Endothelial cell of umbilical vein (primary cell): ENCODE results near the gene KCNIP1. TPM values are rescaled to one million over a fixed set of nuclear protein-coding genes. Genes with fewer than 3 reads are reported as not detected.

ENCODE experiments used
- BruUV-seq: library from RNA; stranded (reverse); fragments of 400-500 nt; replicated peaks from 2 replicates; lab custom pipeline; 2021; lab: Mats Ljungman, UMichigan
- CTCF ChIA-PET: fragments of 300-600, 350-600 bp; sonication (Branson Sonifier 250); formaldehyde crosslinking; loops from one replicate; lab custom pipeline; 2021; ENCODE audit warnings: antibody characterized with exemption, inconsistent platforms; lab: Charles Lee
- POLR2A ChIA-PET: fragments of 300-600, 350-600 bp; sonication (Branson Sonifier 250); formaldehyde crosslinking; loops from one replicate; lab custom pipeline; 2021; ENCODE audit warnings: antibody characterized with exemption, inconsistent platforms; lab: Charles Lee
- DNase-seq: peaks from one replicate; pipeline ENCODE4 v3.0.0-alpha.2; 2011; ENCODE audit warnings: low read depth, low spot score
- FAIRE-seq: peaks from 2 replicates; lab custom pipeline; 2011; peaks lifted over from hg19 to GRCh38; lab: Jason Lieb, UNC
- H2AFZ ChIP-seq: 2 replicates; pipeline ENCODE4 v1.6.0; 2012; ENCODE audit warnings: low read depth, low read length, control low read depth, inconsistent platforms
- H3K27ac ChIP-seq: 2 replicates; pipeline ENCODE4 v1.5.1; 2011; ENCODE audit warnings: low read depth, mild to moderate bottlenecking, control low read depth, low read length, moderate library complexity; ENCODE audit not compliant: insufficient read depth
- H3K27me3 ChIP-seq, 2 experiments: 2 replicates each; pipeline versions ENCODE4 v1.6.0 to v1.6.1; 2011; ENCODE audit warnings: low read length in 2 of 2, mixed read lengths in 1 of 2; ENCODE audit not compliant: control insufficient read depth in 2 of 2, insufficient read depth in 2 of 2
- H3K36me3 ChIP-seq, 2 experiments: 2 replicates in 1 of 2; 3 replicates in 1 of 2; pipeline ENCODE4 v1.5.1; 2011; ENCODE audit warnings: low read length in 2 of 2, mild to moderate bottlenecking in 1 of 2, moderate library complexity in 1 of 2; ENCODE audit not compliant: control insufficient read depth in 2 of 2, insufficient read depth in 2 of 2; ENCODE audit errors: extremely low read depth in 1 of 2
- H3K4me1 ChIP-seq: 3 replicates; pipeline ENCODE4 v1.5.1; 2011; ENCODE audit warnings: mild to moderate bottlenecking, low read length; ENCODE audit not compliant: control insufficient read depth, insufficient read depth; ENCODE audit errors: extremely low read depth
- H3K4me2 ChIP-seq: 2 replicates; pipeline ENCODE4 v1.6.1; 2011; ENCODE audit warnings: low read length, control low read depth, mixed read lengths; ENCODE audit not compliant: insufficient read depth
- H3K4me3 ChIP-seq, 3 experiments: fragments of 200-600 bp in 1 of 3; sonication (generic), shearing (Covaris generic) in 1 of 3; replicated peaks in 1 of 3; 2 replicates each; pipeline ENCODE4 v1.5.1; 2011 to 2016; ENCODE audit warnings: control low read depth in 3 of 3, low read length in 3 of 3, mild to moderate bottlenecking in 2 of 3, inconsistent platforms in 1 of 3, low read depth in 1 of 3, moderate library complexity in 1 of 3; ENCODE audit not compliant: insufficient read depth in 1 of 3
- H3K79me2 ChIP-seq: 2 replicates; pipeline ENCODE4 v1.6.0; 2012; ENCODE audit warnings: low read length, inconsistent platforms; ENCODE audit not compliant: control insufficient read depth, insufficient read depth
- H3K9ac ChIP-seq: replicated peaks from 2 replicates; pipeline ENCODE3; 2011; ENCODE audit warnings: low read length, control low read depth; ENCODE audit not compliant: insufficient read depth; ENCODE audit errors: extremely low read depth
- H3K9me1 ChIP-seq: replicated peaks from 3 replicates; pipeline ENCODE4 v1.6.0; 2011; ENCODE audit warnings: mild to moderate bottlenecking, low read length; ENCODE audit not compliant: control insufficient read depth, insufficient read depth; ENCODE audit errors: extremely low read depth
- H3K9me3 ChIP-seq: replicated peaks from 2 replicates; pipeline ENCODE4 v1.5.1; 2012; ENCODE audit warnings: low read length, inconsistent platforms; ENCODE audit not compliant: control insufficient read depth, insufficient read depth
- H4K20me1 ChIP-seq: replicated peaks from 2 replicates; pipeline ENCODE3; 2011; ENCODE audit warnings: mild to moderate bottlenecking, low read length; ENCODE audit not compliant: control insufficient read depth, insufficient read depth; ENCODE audit errors: extremely low read depth
- CTCF ChIP-seq, 2 donors: IDR thresholded peaks; 1 replicate in 1 of 2; 2 replicates in 1 of 2; pipeline ENCODE4 v1.5.1; 2011; ENCODE audit warnings: low read length in 2 of 2, mild to moderate bottlenecking in 2 of 2, moderate library complexity in 2 of 2, control low read depth in 1 of 2, inconsistent platforms in 1 of 2, low read depth in 1 of 2; ENCODE audit not compliant: insufficient read depth in 1 of 2; ENCODE audit errors: extremely low read depth in 1 of 2
- EZH2 ChIP-seq: IDR thresholded peaks from 2 replicates; pipeline ENCODE4 v1.6.1; 2012; ENCODE audit warnings: borderline replicate concordance, low read depth, mild to moderate bottlenecking, moderate library complexity, low read length, inconsistent platforms; ENCODE audit not compliant: severe bottlenecking
- FOS ChIP-seq: IDR thresholded peaks from 2 replicates; pipeline ENCODE4 v1.6.1; 2011; ENCODE audit warnings: mild to moderate bottlenecking, low read length, moderate library complexity, borderline replicate concordance; ENCODE audit not compliant: insufficient read depth
- GATA2 ChIP-seq: IDR thresholded peaks from 2 replicates; pipeline ENCODE4 v1.7.0; 2011; ENCODE audit warnings: low read depth, mild to moderate bottlenecking, moderate library complexity, mixed read lengths, low read length; ENCODE audit not compliant: insufficient read length, insufficient read depth
- JUN ChIP-seq: IDR thresholded peaks from 2 replicates; pipeline ENCODE4 v1.6.1; 2011; ENCODE audit warnings: borderline replicate concordance, low read depth; ENCODE audit not compliant: insufficient read length, insufficient read depth
- MAX ChIP-seq: IDR thresholded peaks from 2 replicates; pipeline ENCODE4 v1.6.1; 2011; ENCODE audit not compliant: insufficient read depth, insufficient read length
- MYC ChIP-seq: IDR thresholded peaks from one replicate; pipeline ENCODE4 v1.6.1; 2011; ENCODE audit warnings: mild to moderate bottlenecking, low read depth, low read length
- POLR2A ChIP-seq: IDR thresholded peaks from 2 replicates; pipeline ENCODE4 v1.6.1; 2012; ENCODE audit warnings: low read depth, mild to moderate bottlenecking, control low read depth, low read length
- POLR2AphosphoS5 ChIP-seq: IDR thresholded peaks from 2 replicates; pipeline ENCODE4 v1.6.1; 2012; ENCODE audit warnings: low read depth, mild to moderate bottlenecking, control low read depth, low read length, moderate library complexity; ENCODE audit not compliant: insufficient read depth
- dilution Hi-C: fragments of 300-500 bp; cut with MboI; formaldehyde crosslinking; loops from one replicate; pipeline ENCODE4 v1.15.0; 2019; ENCODE audit warnings: low sequenced_read_pairs; ENCODE audit not compliant: extremely low pct_ligation_motif_present
- intact Hi-C: fragments of 100-400 bp; cut with micrococcal nuclease; formaldehyde crosslinking; loops from one replicate; pipeline ENCODE4 v1.10.0; 2022
- polyA plus RNA-seq, 4 experiments: library from polyadenylated mRNA; depleted of rRNA in 3 of 4; stranded (reverse) in 3 of 4; unstranded in 1 of 4; fragments of >200 nt; gene quantifications; 2 replicates each; pipeline versions ENCODE4 v1.2.1 to v1.2.3, GENCODE V29; 2011 to 2012; ENCODE audit warnings: missing spikeins in 1 of 4
- total RNA-seq: library from RNA; stranded (reverse); gene quantifications from 2 replicates; pipeline ENCODE4 v1.2.3, GENCODE V29; 2021

Gene KCNIP1
- total and polyA plus RNA-seq, 2 donors (not counting 3 experiments of a cell fraction or from before 2014, with no cell fraction given) = 0.15 TPM; not detected in 1

GRCh38 chr5:170644501-170644900 lies 140.7 kb downstream of the KCNIP1 start:
- H3K9ac ChIP-seq = no peak overlapping the region
- DNase-seq (no peak), FAIRE-seq (no peak)
- no peaks in the 10 kb centered on the region for H3K79me2 ChIP-seq
- no peak overlapping the region for H3K27ac ChIP-seq
- H3K4me3 ChIP-seq = no peak overlapping the region
- H2AFZ ChIP-seq = no peak overlapping the region
- dilution Hi-C loops (no loop called here), intact Hi-C loops (no loop called here)
- TF ChIP-seq POLR2A (no peak), POLR2AphosphoS5 (no peak), JUN (no peak), GATA2 (no peak)
- POLR2A ChIA-PET = no interaction called here
- no peak overlapping the region for H3K4me2 ChIP-seq
- no TSS peak for BruUV-seq
- H3K9me1 ChIP-seq = no peaks in the 10 kb centered on the region
- H4K20me1 ChIP-seq = no peaks in the 10 kb centered on the region
- CTCF ChIA-PET = interaction anchor here (3.1 kb wide), 1 partner anchor 11 kb away, joined by 16 read pairs; no protein-coding TSS in a partner anchor
- no peaks in the 10 kb centered on the region for H3K9me3 ChIP-seq
- peaks cover 9% of the 10 kb centered on the region for H3K4me1 ChIP-seq
- no peaks in the 10 kb centered on the region for H3K36me3 ChIP-seq
- peaks cover 6 to 8% of the 10 kb centered on the region in 2 experiments for H3K27me3 ChIP-seq

GRCh38 chr5:170648541-170648940 lies 144.7 kb downstream of the KCNIP1 start:
- Histone ChIP-seq H3K36me3 (no peaks in the 10 kb centered on the region), H3K27ac (no peak overlapping the region), H2AFZ (no peak overlapping the region), H3K9me3 (no peaks in the 10 kb centered on the region), H3K27me3 (peaks cover 6 to 8% of the 10 kb centered on the region in 2 experiments), H3K9me1 (no peaks in the 10 kb centered on the region), H3K4me3 (no peak overlapping the region), H3K4me2 (no peak overlapping the region), H3K4me1 (peaks cover under 1% of the 10 kb centered on the region), H3K9ac (no peak overlapping the region), H3K79me2 (no peaks in the 10 kb centered on the region), H4K20me1 (no peaks in the 10 kb centered on the region)
- no TSS peak for BruUV-seq
- intact Hi-C loops = no loop called here
- TF ChIP-seq CTCF (IDR thresholded peaks at IDR 0.05; ENCODE audit: extremely low read depth in 1 of 2, insufficient read depth in 1 of 2, low read depth in 1 of 2, low read length in 2 of 2) = no peak
- no peak for TF ChIP-seq EZH2
- TF ChIP-seq MYC = no peak
- no peak for TF ChIP-seq MAX
- no peak for TF ChIP-seq JUN
- no peak for TF ChIP-seq GATA2
- TF ChIP-seq POLR2AphosphoS5 = no peak
- no peak for TF ChIP-seq FOS
- no peak for TF ChIP-seq POLR2A
- no peak for FAIRE-seq
- dilution Hi-C loops = no loop called here
- no peak for DNase-seq
- CTCF ChIA-PET = interaction anchor here (1.0 to 2.1 kb wide), 2 partner anchors 10 to 50 kb away, joined by 3 to 7 read pairs; no protein-coding TSS in a partner anchor
- POLR2A ChIA-PET = no interaction called here
